ENCODE results near the gene BNC2. TPM values are rescaled to one million over a fixed set of nuclear protein-coding genes. Genes with fewer than 3 reads are reported as not detected.

The BNC2 gene
- total RNA-seq, 1 donor from 2014 or later = 2.4 TPM

DNA sequence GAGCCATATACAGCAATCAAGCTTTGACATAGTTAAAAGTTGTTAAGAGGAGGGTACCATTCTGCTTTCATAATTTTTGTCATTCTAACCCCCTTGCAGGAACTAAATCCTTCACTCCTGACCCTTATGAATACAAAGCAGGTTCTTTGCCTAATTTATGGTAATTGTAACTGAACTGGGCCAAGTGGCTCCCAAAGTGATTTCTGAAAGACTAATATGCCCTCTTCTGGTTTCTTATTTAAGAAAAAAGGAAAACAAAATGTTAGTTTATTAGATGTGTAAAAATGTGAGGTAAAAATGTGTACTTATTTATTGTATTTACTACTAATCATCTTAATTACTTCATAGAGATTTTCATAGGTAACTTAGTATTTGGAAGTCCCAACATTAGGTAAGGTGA is 268.5 kb downstream of the BNC2 start:
- Histone ChIP-seq H3K27me3 (no peaks in the 10 kb centered on the region), H3K36me3 (no peaks in the 10 kb centered on the region), H3K4me2 (no peak overlapping the region), H3F3A (ENCODE audit: low read depth) (no peaks in the 10 kb centered on the region), H3K9ac (no peak overlapping the region), H3K9me3 (ENCODE audit: low read depth) (no peaks in the 10 kb centered on the region), H4K20me1 (ENCODE audit: low read depth) (no peaks in the 10 kb centered on the region), H3K79me2 (ENCODE audit: low read depth) (no peaks in the 10 kb centered on the region), H3K4me1 (peaks cover 15% of the 10 kb centered on the region), H3K27ac (no peak overlapping the region), H2AFZ (replicated peaks) (no peak overlapping the region), H3K4me3 (no peak overlapping the region)
- DNase-seq (ENCODE audit: low spot score) = no peak
- peaks cover 3% of the 10 kb centered on the region for H3K4me1 Mint-ChIP-seq
- H3K4me3 Mint-ChIP-seq = no peak overlapping the region
- no peak for TF ChIP-seq EZH2phosphoT487 (IDR thresholded peaks at IDR 0.05)
- TF ChIP-seq, protein P1, sequence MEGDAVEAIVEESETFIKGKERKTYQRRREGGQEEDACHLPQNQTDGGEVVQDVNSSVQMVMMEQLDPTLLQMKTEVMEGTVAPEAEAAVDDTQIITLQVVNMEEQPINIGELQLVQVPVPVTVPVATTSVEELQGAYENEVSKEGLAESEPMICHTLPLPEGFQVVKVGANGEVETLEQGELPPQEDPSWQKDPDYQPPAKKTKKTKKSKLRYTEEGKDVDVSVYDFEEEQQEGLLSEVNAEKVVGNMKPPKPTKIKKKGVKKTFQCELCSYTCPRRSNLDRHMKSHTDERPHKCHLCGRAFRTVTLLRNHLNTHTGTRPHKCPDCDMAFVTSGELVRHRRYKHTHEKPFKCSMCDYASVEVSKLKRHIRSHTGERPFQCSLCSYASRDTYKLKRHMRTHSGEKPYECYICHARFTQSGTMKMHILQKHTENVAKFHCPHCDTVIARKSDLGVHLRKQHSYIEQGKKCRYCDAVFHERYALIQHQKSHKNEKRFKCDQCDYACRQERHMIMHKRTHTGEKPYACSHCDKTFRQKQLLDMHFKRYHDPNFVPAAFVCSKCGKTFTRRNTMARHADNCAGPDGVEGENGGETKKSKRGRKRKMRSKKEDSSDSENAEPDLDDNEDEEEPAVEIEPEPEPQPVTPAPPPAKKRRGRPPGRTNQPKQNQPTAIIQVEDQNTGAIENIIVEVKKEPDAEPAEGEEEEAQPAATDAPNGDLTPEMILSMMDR (IDR thresholded peaks at IDR 0.05) = no peak
- TF ChIP-seq EZH2 (IDR thresholded peaks at IDR 0.05) = no peak
- no peaks in the 10 kb centered on the region for H3K27me3 Mint-ChIP-seq (ENCODE audit: insufficient read depth, low read depth)
- H3K36me3 Mint-ChIP-seq = no peaks in the 10 kb centered on the region
- H3K27ac Mint-ChIP-seq = no peak overlapping the region
- no peaks in the 10 kb centered on the region for H3K9me3 Mint-ChIP-seq

DNA sequence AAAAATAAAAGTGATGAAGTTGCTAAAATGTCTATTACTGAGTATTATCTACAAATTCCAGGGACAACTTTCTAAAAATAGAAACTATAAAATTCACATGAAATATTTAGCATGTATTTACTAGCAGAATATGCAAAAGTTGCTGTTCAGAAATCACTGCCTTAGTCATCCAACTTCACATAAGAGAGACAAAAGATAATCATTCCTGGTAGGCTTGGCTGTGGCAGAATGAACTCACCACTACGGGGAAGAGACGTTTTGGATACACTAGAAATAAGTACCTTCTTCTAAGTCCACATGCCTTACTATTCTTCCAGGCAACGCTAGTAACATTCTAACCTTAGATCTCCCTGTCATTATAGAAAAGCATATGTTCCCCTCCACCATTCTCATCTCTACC is 272.2 kb downstream of the BNC2 start:
- H3K4me3 Mint-ChIP-seq = no peak overlapping the region
- H3K4me3 ChIP-seq = no peak overlapping the region
- H3K9me3 Mint-ChIP-seq = no peaks in the 10 kb centered on the region
- no peaks in the 10 kb centered on the region for H3K27me3 ChIP-seq
- H3K27ac ChIP-seq = no peak overlapping the region
- H3K4me1 ChIP-seq = peaks cover 15% of the 10 kb centered on the region
- TF ChIP-seq, protein P1 (IDR thresholded peaks at IDR 0.05) = no peak
- TF ChIP-seq EZH2 (IDR thresholded peaks at IDR 0.05) (no peak), EZH2phosphoT487 (IDR thresholded peaks at IDR 0.05) (no peak)
- no peaks in the 10 kb centered on the region for H3F3A ChIP-seq (ENCODE audit: low read depth)
- H3K9me3 ChIP-seq (ENCODE audit: low read depth) = no peaks in the 10 kb centered on the region
- H2AFZ ChIP-seq (replicated peaks) = no peak overlapping the region
- no peaks in the 10 kb centered on the region for H3K27me3 Mint-ChIP-seq (ENCODE audit: insufficient read depth, low read depth)
- H3K4me2 ChIP-seq = no peak overlapping the region
- no peaks in the 10 kb centered on the region for H3K36me3 ChIP-seq
- no peak overlapping the region for H3K27ac Mint-ChIP-seq
- no peaks in the 10 kb centered on the region for H3K36me3 Mint-ChIP-seq
- no peaks in the 10 kb centered on the region for H4K20me1 ChIP-seq (ENCODE audit: low read depth)
- no peak overlapping the region for H3K9ac ChIP-seq
- H3K79me2 ChIP-seq (ENCODE audit: low read depth) = no peaks in the 10 kb centered on the region
- peaks cover 14% of the 10 kb centered on the region for H3K4me1 Mint-ChIP-seq
- no peak for DNase-seq (ENCODE audit: low spot score)

DNA sequence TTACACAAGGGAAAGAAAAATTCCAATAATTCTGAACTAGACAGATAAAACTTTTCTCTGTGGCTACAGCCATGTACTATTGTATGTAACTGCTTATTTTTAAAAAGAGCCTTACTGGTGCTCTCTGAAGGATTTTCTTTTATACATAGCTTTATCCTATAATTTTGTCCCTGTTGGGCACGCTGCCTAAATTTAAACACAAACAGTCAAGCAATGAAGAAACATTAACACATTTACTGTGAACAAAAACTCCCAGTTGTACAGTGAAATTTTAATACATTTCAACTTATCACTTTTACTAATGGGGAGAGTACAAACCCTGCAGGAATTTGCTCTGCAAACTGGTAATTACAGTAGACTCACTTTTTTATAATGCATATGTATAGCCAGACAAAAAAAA is 273.3 kb downstream of the BNC2 start:
- Histone ChIP-seq H4K20me1 (ENCODE audit: low read depth) (no peaks in the 10 kb centered on the region), H3K4me2 (no peak overlapping the region), H3K79me2 (ENCODE audit: low read depth) (no peaks in the 10 kb centered on the region), H2AFZ (replicated peaks) (no peak overlapping the region), H3K9me3 (ENCODE audit: low read depth) (no peaks in the 10 kb centered on the region), H3K27me3 (no peaks in the 10 kb centered on the region), H3K27ac (no peak overlapping the region), H3K9ac (no peak overlapping the region), H3K36me3 (no peaks in the 10 kb centered on the region), H3K4me3 (no peak overlapping the region), H3K4me1 (peaks cover 13% of the 10 kb centered on the region), H3F3A (ENCODE audit: low read depth) (no peaks in the 10 kb centered on the region)
- no peaks in the 10 kb centered on the region for H3K27me3 Mint-ChIP-seq (ENCODE audit: insufficient read depth, low read depth)
- no peak for DNase-seq (ENCODE audit: low spot score)
- no peak overlapping the region for H3K27ac Mint-ChIP-seq
- H3K9me3 Mint-ChIP-seq = no peaks in the 10 kb centered on the region
- TF ChIP-seq EZH2 (IDR thresholded peaks at IDR 0.05) (no peak), EZH2phosphoT487 (IDR thresholded peaks at IDR 0.05) (no peak)
- H3K4me3 Mint-ChIP-seq = no peak overlapping the region
- peaks cover 14% of the 10 kb centered on the region for H3K4me1 Mint-ChIP-seq
- no peaks in the 10 kb centered on the region for H3K36me3 Mint-ChIP-seq

DNA sequence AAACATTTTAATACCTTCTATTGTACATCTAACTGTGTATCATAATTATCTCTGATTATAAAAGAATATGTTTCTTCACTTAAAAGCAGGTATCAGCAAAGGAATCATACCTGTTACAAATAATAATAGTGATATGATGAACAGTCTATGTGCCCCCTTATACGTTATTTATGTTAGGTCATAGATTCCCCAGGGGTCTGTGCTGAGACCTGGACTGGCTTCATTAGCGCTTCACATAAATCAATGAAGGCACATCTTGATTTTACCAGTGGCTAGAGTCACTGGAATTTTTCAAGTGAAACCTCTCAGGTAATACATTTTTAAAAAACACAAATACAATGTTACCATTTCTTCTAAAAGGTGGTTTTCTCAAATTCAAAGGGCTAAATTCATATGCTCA is 275.2 kb downstream of the BNC2 start:
- Histone ChIP-seq H3K9me3 (ENCODE audit: low read depth) (no peaks in the 10 kb centered on the region), H2AFZ (replicated peaks) (no peak overlapping the region), H4K20me1 (ENCODE audit: low read depth) (no peaks in the 10 kb centered on the region), H3K4me1 (peaks cover 13% of the 10 kb centered on the region), H3K27me3 (no peaks in the 10 kb centered on the region), H3K36me3 (no peaks in the 10 kb centered on the region), H3F3A (ENCODE audit: low read depth) (no peaks in the 10 kb centered on the region), H3K79me2 (ENCODE audit: low read depth) (no peaks in the 10 kb centered on the region), H3K4me3 (no peak overlapping the region), H3K9ac (no peak overlapping the region), H3K4me2 (no peak overlapping the region), H3K27ac (no peak overlapping the region)
- TF ChIP-seq EZH2 (IDR thresholded peaks at IDR 0.05) = no peak
- TF ChIP-seq EZH2phosphoT487 (IDR thresholded peaks at IDR 0.05) = no peak
- TF ChIP-seq, protein P1 (IDR thresholded peaks at IDR 0.05) = no peak
- no peak for DNase-seq (ENCODE audit: low spot score)
- Mint-ChIP-seq H3K36me3 (no peaks in the 10 kb centered on the region), H3K9me3 (no peaks in the 10 kb centered on the region), H3K27ac (no peak overlapping the region), H3K4me3 (no peak overlapping the region), H3K4me1 (peaks cover 14% of the 10 kb centered on the region), H3K27me3 (ENCODE audit: insufficient read depth, low read depth) (no peaks in the 10 kb centered on the region)
